Astrocyte of the spinal cord (primary cell): ENCODE results near the gene PCBP3.

ENCODE experiments used
- DNase-seq: peaks from one replicate; pipeline ENCODE4 v3.0.0; 2011; ENCODE audit warnings: low read depth, low spot score
- H3K4me3 ChIP-seq: 2 replicates; pipeline ENCODE4 v1.5.1; 2011; ENCODE audit warnings: low read depth, mild to moderate bottlenecking, low read length, moderate library complexity
- CTCF ChIP-seq: IDR thresholded peaks from 2 replicates; pipeline ENCODE4 v1.5.1; 2012; ENCODE audit warnings: low read depth, mild to moderate bottlenecking, low read length, inconsistent platforms
- in situ Hi-C: cut with HindIII; loops from 2 replicates; pipeline ENCODE4 v1.10.0; 2017; ENCODE audit warnings: low sequenced_read_pairs

PCBP3 gene

GRCh38 chr21:45736042-45736689, 92.6 kb downstream of the PCBP3 start:
- in situ Hi-C loops, result no loop called here
- DNase-seq, result no peak
- no peak overlapping the region for H3K4me3 ChIP-seq
- TF ChIP-seq CTCF, result no peak

- TF ChIP-seq CTCF, result no peak
- in situ Hi-C loops, result no loop called here
- DNase-seq, result no peak
- no peak overlapping the region for H3K4me3 ChIP-seq
Measured at GRCh38 chr21:45736690-45737484, 93.4 kb downstream of the PCBP3 start.

GRCh38 chr21:45737485-45738166, 94.1 kb downstream of the PCBP3 start:
- H3K4me3 ChIP-seq, result no peak overlapping the region
- in situ Hi-C loops, result no loop called here
- no peak for TF ChIP-seq CTCF
- DNase-seq, result no peak

- in situ Hi-C loops, result no loop called here
- no peak overlapping the region for H3K4me3 ChIP-seq
- TF ChIP-seq CTCF, result no peak
- DNase-seq, result no peak
Measured at GRCh38 chr21:45739218-45740087, 95.9 kb downstream of the PCBP3 start.

GRCh38 chr21:45740088-45740440, 96.5 kb downstream of the PCBP3 start:
- TF ChIP-seq CTCF, result no peak
- no peak for DNase-seq
- no peak overlapping the region for H3K4me3 ChIP-seq
- in situ Hi-C loops, result no loop called here
